ENCODE results near the gene TMEM214.

TMEM214 gene

GRCh38 chr2:27041752-27042151 lies 9.0 kb downstream of the TMEM214 start:
- no peak for DNase-seq

GRCh38 chr2:27042159-27042661 lies 9.4 kb downstream of the TMEM214 start:
- no peak for DNase-seq

GRCh38 chr2:27042985-27043634 lies 10.3 kb downstream of the TMEM214 start:
- DNase-seq = no peak

- peak; percentile 48 for DNase-seq
These were observed 16.9 kb downstream of the TMEM214 start for GRCh38 chr2:27049422-27050280.

- DNase-seq = peak; percentile 90
These were observed 17.7 kb downstream of the TMEM214 start for GRCh38 chr2:27050281-27050995.

- DNase-seq = peak; percentile 90
These were observed 18.5 kb downstream of the TMEM214 start, which contains the start of gene AGBL5 for GRCh38 chr2:27050996-27051901. AGBL5 (plus strand) TSS chr2:27051668; CDS start chr2:27052959, 1,291 bp downstream.

GRCh38 chr2:27051902-27052645 lies 19.3 kb downstream of the TMEM214 start:
- no peak for DNase-seq

- no peak for DNase-seq
These were observed 20.6 kb downstream of the TMEM214 start for GRCh38 chr2:27053321-27053720.

- DNase-seq = no peak
These were observed 21.0 kb downstream of the TMEM214 start for GRCh38 chr2:27053776-27054175.

GRCh38 chr2:27054721-27055120 lies 22.0 kb downstream of the TMEM214 start:
- DNase-seq = no peak

- DNase-seq = no peak
These were observed 24.4 kb downstream of the TMEM214 start for GRCh38 chr2:27057184-27057583.

- DNase-seq = no peak
These were observed 25.4 kb downstream of the TMEM214 start for GRCh38 chr2:27058210-27058609.

- no peak for DNase-seq
These were observed 26.5 kb downstream of the TMEM214 start for GRCh38 chr2:27059141-27059820.

- DNase-seq = no peak
These were observed 27.6 kb downstream of the TMEM214 start for GRCh38 chr2:27060323-27060722.

- no peak for DNase-seq
These were observed 32.4 kb downstream of the TMEM214 start for GRCh38 chr2:27065128-27065527.

- no peak for DNase-seq
These were observed 34.6 kb downstream of the TMEM214 start for GRCh38 chr2:27067385-27067784.

- no peak for DNase-seq
These were observed 36.7 kb downstream of the TMEM214 start for GRCh38 chr2:27069436-27069835.

GRCh38 chr2:27069961-27070618 lies 37.3 kb downstream of the TMEM214 start:
- no peak for DNase-seq

GRCh38 chr2:27070653-27071276 lies 38.0 kb downstream of the TMEM214 start:
- no peak for DNase-seq
